Measurements from ENCODE around the gene METRN.

DNA sequence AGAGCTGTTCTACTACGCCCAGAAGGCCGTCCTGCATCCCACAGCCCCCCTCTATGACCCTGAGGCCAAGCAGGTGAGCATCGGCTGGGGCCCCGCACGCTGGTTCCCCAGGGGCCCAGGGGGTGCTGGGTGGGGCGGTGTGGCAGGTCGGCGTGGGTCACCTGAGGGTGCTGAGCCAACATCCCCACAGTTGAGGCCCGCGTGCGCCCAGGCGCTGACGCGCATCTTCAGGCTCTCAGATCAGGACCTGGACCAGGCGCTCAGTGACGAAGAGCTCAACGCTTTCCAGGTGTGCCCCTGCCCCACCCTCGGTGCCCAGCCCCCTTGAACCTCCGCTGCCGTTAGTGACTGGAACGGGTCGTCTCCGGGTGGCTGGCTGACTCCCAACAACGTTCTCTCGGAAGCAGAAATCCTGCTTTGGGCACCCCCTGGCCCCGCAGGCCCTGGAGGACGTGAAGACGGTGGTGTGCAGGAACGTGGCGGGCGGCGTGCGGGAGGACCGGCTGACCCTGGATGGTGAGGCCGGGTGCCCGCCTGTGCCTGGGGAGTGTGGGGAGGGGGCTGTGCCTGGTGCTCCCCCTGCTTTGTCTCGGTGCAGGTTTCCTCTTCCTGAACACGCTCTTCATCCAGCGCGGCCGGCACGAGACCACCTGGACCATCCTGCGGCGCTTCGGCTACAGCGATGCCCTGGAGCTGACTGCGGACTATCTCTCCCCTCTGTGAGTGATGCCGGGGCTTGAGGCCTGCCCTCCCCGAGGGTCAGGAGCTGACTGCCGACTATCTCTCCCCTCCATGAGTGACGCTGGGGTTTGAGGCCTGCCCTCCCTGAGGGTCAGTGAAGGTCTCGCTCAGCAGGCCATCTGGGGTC, 44.2 kb upstream of the METRN start:
- TF ChIP-seq, protein P1, sequence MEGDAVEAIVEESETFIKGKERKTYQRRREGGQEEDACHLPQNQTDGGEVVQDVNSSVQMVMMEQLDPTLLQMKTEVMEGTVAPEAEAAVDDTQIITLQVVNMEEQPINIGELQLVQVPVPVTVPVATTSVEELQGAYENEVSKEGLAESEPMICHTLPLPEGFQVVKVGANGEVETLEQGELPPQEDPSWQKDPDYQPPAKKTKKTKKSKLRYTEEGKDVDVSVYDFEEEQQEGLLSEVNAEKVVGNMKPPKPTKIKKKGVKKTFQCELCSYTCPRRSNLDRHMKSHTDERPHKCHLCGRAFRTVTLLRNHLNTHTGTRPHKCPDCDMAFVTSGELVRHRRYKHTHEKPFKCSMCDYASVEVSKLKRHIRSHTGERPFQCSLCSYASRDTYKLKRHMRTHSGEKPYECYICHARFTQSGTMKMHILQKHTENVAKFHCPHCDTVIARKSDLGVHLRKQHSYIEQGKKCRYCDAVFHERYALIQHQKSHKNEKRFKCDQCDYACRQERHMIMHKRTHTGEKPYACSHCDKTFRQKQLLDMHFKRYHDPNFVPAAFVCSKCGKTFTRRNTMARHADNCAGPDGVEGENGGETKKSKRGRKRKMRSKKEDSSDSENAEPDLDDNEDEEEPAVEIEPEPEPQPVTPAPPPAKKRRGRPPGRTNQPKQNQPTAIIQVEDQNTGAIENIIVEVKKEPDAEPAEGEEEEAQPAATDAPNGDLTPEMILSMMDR (IDR thresholded peaks at IDR 0.05), result no peak
- TF ChIP-seq EZH2 (IDR thresholded peaks at IDR 0.05; ENCODE audit: borderline replicate concordance, insufficient read depth, low read depth, low read length, poor library complexity, severe bottlenecking), result no peak
